AG04449 (cell line): ENCODE results near the gene PRR35.

Experiments
- CTCF ChIA-PET: fragments of 350-600 bp; formaldehyde crosslinking; extraction: SDS; loops from one replicate; lab custom pipeline; 2021; ENCODE audit warnings: antibody characterized with exemption; lab: Yijun Ruan, JAX
- POLR2A ChIA-PET: fragments of 400-600, 350-600 bp; formaldehyde crosslinking; extraction: SDS; loops from one replicate; lab custom pipeline; 2020; ENCODE audit warnings: antibody characterized with exemption, inconsistent platforms; lab: Yijun Ruan, JAX
- DNase-seq: peaks from one replicate; pipeline ENCODE4 v3.0.0-alpha.2; 2010; ENCODE audit warnings: low read depth, low spot score
- H3K4me3 ChIP-seq: 2 replicates; pipeline ENCODE4 v1.5.1; 2011; ENCODE audit warnings: low read depth, mild to moderate bottlenecking, control low read depth, low read length
- TF ChIP-seq, protein P1 (sequence below): IDR thresholded peaks from one replicate; pipeline ENCODE4 v1.5.1; 2011; ENCODE audit warnings: mild to moderate bottlenecking, moderate library complexity, low read length, control low read depth, inconsistent platforms; ENCODE audit not compliant: insufficient read depth; ENCODE audit errors: missing control alignments

PRR35 gene

GRCh38 chr16:590188-590814 is 30.1 kb downstream of the PRR35 start:
- no peak for DNase-seq
- POLR2A ChIA-PET = interaction anchor here (0.9 kb wide), 1 partner anchor 37 kb away, joined by 3 read pairs; no protein-coding TSS in a partner anchor
- peak overlapping the region; percentile 92 for H3K4me3 ChIP-seq
- TF ChIP-seq, protein P1, sequence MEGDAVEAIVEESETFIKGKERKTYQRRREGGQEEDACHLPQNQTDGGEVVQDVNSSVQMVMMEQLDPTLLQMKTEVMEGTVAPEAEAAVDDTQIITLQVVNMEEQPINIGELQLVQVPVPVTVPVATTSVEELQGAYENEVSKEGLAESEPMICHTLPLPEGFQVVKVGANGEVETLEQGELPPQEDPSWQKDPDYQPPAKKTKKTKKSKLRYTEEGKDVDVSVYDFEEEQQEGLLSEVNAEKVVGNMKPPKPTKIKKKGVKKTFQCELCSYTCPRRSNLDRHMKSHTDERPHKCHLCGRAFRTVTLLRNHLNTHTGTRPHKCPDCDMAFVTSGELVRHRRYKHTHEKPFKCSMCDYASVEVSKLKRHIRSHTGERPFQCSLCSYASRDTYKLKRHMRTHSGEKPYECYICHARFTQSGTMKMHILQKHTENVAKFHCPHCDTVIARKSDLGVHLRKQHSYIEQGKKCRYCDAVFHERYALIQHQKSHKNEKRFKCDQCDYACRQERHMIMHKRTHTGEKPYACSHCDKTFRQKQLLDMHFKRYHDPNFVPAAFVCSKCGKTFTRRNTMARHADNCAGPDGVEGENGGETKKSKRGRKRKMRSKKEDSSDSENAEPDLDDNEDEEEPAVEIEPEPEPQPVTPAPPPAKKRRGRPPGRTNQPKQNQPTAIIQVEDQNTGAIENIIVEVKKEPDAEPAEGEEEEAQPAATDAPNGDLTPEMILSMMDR = no peak
- CTCF ChIA-PET = interaction anchor here (1.1 kb wide), 1 partner anchor 32 kb away, joined by 3 read pairs; no protein-coding TSS in a partner anchor

DNA sequence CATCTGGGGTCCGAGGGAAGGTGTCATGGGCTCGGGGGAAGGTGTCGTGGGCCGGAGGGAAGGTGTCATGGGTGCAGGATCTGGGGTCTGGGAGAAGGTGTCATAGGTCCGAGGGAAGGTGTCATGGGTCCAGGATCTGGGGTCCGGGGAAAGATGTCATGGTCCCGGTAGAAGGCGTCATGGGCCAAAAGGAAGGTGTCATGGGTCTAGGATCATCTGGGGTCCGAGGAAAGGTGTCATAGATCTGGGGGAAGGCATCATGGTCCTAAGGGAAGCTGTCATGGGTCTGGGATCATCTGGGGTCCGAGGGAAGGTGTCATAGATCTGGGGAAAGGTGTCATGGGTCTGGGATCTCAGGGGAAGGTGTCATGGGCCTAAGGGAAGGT is 30.6 kb downstream of the PRR35 start:
- DNase-seq = no peak
- POLR2A ChIA-PET = interaction anchor here (0.9 kb wide), 1 partner anchor 36 kb away, joined by 3 read pairs; no protein-coding TSS in a partner anchor
- CTCF ChIA-PET = interaction anchor here (1.1 kb wide), 1 partner anchor 31 kb away, joined by 3 read pairs; no protein-coding TSS in a partner anchor
- peak overlapping the region; percentile 92 for H3K4me3 ChIP-seq
- TF ChIP-seq, protein P1 = no peak

- DNase-seq = no peak
- ChIA-PET POLR2A (no interaction called here), CTCF (no interaction called here)
- peak overlapping the region; percentile 92 for H3K4me3 ChIP-seq
- TF ChIP-seq, protein P1 = no peak
Measured at GRCh38 chr16:591231-591630, 31.0 kb downstream of the PRR35 start.

DNA sequence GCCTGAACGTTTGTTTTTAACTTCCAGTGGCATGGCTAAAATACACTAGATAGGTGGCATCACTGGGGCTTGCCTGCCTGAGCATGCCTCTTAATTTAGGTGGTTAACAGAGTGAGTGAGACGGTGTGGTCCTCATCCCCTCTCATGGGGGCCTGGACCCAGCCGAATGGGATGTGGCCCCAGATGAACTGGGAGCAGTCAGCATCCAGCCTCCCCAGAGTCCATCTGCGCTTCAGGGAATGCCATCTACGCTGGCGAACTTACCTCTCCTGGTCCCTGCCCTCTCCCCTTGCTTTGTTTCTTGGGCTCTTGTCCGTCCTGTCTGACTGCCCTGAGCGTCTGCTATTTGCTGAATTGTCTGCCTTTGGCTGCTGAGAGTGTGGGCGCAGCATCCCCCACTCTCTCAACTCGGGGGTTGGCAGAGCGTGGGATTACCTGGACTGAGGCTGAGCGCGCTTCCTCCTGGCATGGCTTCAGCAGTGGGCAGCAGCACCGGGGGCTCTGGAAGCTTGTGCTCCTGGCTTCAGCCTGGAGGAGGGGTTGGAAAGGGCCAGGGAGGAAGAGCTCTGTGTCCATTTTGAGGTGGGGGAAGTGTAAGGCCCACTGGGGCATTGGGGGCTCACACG is 31.8 kb downstream of the PRR35 start:
- no peak for DNase-seq
- H3K4me3 ChIP-seq = no peak overlapping the region; the same call in 1 of the 2 replicates
- ChIA-PET POLR2A (no interaction called here), CTCF (interaction anchor here (1.3 kb wide), 1 partner anchor 9 kb away, joined by 5 read pairs; no protein-coding TSS in a partner anchor)
- TF ChIP-seq, protein P1 = no peak

- POLR2A ChIA-PET = no interaction called here
- CTCF ChIA-PET = interaction anchor here (1.1 to 1.3 kb wide), 2 partner anchors 8 to 75 kb away, joined by 3 to 5 read pairs; no protein-coding TSS in a partner anchor
- no peak for DNase-seq
- H3K4me3 ChIP-seq = no peak overlapping the region
- TF ChIP-seq, protein P1 = no peak
Measured at GRCh38 chr16:592518-593306, 32.5 kb downstream of the PRR35 start.

GRCh38 chr16:593406-593805 is 33.2 kb downstream of the PRR35 start:
- no peak for DNase-seq

More at GRCh38 chr16:593406-593805, 33.2 kb downstream of the PRR35 start:
- no peak overlapping the region for H3K4me3 ChIP-seq
- TF ChIP-seq, protein P1 = no peak
- CTCF ChIA-PET = interaction anchor here (1.1 kb wide), 1 partner anchor 74 kb away, joined by 3 read pairs; no protein-coding TSS in a partner anchor
- POLR2A ChIA-PET = no interaction called here
